Ovary (tissue), 9 donors: ENCODE data around the gene CCNT2. TPM values are rescaled to one million over a fixed set of nuclear protein-coding genes. Genes with fewer than 3 reads are reported as not detected.
"Not testable (repeated sequence)": the region's sequence is repeated elsewhere in the genome, so short reads cannot be mapped to it uniquely, and the experiment has no call there.

Source experiments
- DNase-seq, 5 donors: peaks; one replicate each; pipeline ENCODE4 v3.0.0-alpha.2; 2019 to 2020
- H3K27ac ChIP-seq, 2 donors: fragments of 200-600 bp; one replicate each; pipeline versions ENCODE4 v1.5.1 to v1.8.0; 2019 to 2022
- H3K27me3 ChIP-seq: fragments of 200-600 bp; one replicate; pipeline ENCODE4 v1.8.0; 2022
- H3K36me3 ChIP-seq: fragments of 200-600 bp; sonication (generic); one replicate; pipeline ENCODE4 v1.5.1; 2019
- H3K4me1 ChIP-seq: one replicate; pipeline ENCODE4 v1.8.1; 2013; ENCODE audit warnings: mild to moderate bottlenecking, moderate library complexity; ENCODE audit not compliant: insufficient read depth
- H3K4me3 ChIP-seq: fragments of 200-600 bp; sonication (generic); one replicate; pipeline ENCODE4 v1.5.1; 2017
- H3K9me3 ChIP-seq, 2 donors: fragments of 200-600 bp in 1 of 2; sonication (generic) in 1 of 2; one replicate each; pipeline versions ENCODE4 v1.5.1 to v1.8.1; 2013 to 2019; ENCODE audit warnings: mild to moderate bottlenecking in 1 of 2, moderate library complexity in 1 of 2
- CTCF ChIP-seq, 3 donors: fragments of 450-650 bp in 2 of 3; fragments of 200-600 bp in 1 of 3; IDR thresholded peaks; one replicate each; pipeline versions ENCODE4 v1.5.1 to v1.8.0; 2016 to 2022; ENCODE audit warnings: antibody characterized with exemption in 3 of 3, mild to moderate bottlenecking in 1 of 3
- EP300 ChIP-seq: sonication (generic); formaldehyde crosslinking; IDR thresholded peaks from one replicate; pipeline ENCODE4 v1.6.1; 2017; ENCODE audit warnings: antibody characterized with exemption
- POLR2A ChIP-seq: fragments of 450-650 bp; IDR thresholded peaks from one replicate; pipeline ENCODE4 v1.6.1; 2017; ENCODE audit warnings: antibody characterized with exemption, mild to moderate bottlenecking, moderate library complexity
- WGBS, 3 donors: extraction: QIAGEN DNeasy Blood & Tissue Kit in 1 of 3; methylation state at CpG; one replicate each; pipeline versions ENCODE4 v1.1.5 to v1.1.7; 2013 to 2017; 5-methylcytosine and 5-hydroxymethylcytosine counted together
- intact Hi-C, 4 donors: fragments of 100-400 bp; cut with DNase I; formaldehyde crosslinking; loops; one replicate each; pipeline versions ENCODE4 v1.11.0 to v1.15.1; 2022 to 2023
- polyA plus RNA-seq, 2 donors: library from polyadenylated mRNA; stranded (reverse); fragments of 200-250 nt in 1 of 2; fragments of 350-450 nt in 1 of 2; fragmentation: Illumina TruSeq in 1 of 2; extraction: RNeasy Lipid Tissue Mini Kit (QIAGEN cat#74804) in 1 of 2; gene quantifications; one replicate each; pipeline ENCODE4 v1.2.3, GENCODE V29; 2013 to 2014
- total RNA-seq, 7 donors: library from RNA; depleted of rRNA in 2 of 7; stranded (reverse); fragments of >200 nt in 2 of 7; fragmentation: NEBNext Ultra II Directional in 3 of 7; extraction: Animal tissue kit (Norgen Biotek cat#: 25700) in 3 of 7; gene quantifications; one replicate each; pipeline versions ENCODE4 v1.1.0 to v1.2.4, GENCODE V29; 2016 to 2023
- donor health status: DM: no; HTN: no; CAD: no; lungs with moderate emphysema.
- donor health status: DM: no; HTN: no; CAD: no.
- donor health status: Bipolar disorder and iron deficiency.
- donor health status: DM: yes; HTN: yes; CAD: no.
- donor health status: DM: no; HTN: no; CAD: no.
- donor health status: DM: yes; HTN: yes; CAD: no.

Gene CCNT2
- total and polyA plus RNA-seq, 9 donors = 14.0 to 46.5 (median 31.5) TPM

- H3K9me3 ChIP-seq = no peaks in the 10 kb centered on the region
- no peak overlapping the region for H3K27ac ChIP-seq
- no peaks in the 10 kb centered on the region for H3K4me1 ChIP-seq
- no peaks in the 10 kb centered on the region for H3K27me3 ChIP-seq
- DNase-seq = no peak
- no peak overlapping the region for H3K4me3 ChIP-seq
- 92 to 98% (median 96%) methylated on average over 5 of the region's 5 CpGs for WGBS, 3 donors
- TF ChIP-seq POLR2A = no peak
- TF ChIP-seq EP300 = no peak
- no peak for TF ChIP-seq CTCF (IDR thresholded peaks at IDR 0.05)
- H3K36me3 ChIP-seq = no peaks in the 10 kb centered on the region
- intact Hi-C loops = no loop called here
Measured at GRCh38 chr2:134954065-134954464, 35.4 kb downstream of the CCNT2 start.

GRCh38 chr2:134955744-134956143, 37.1 kb downstream of the CCNT2 start:
- intact Hi-C loops = no loop called here
- no peak for TF ChIP-seq EP300
- TF ChIP-seq POLR2A = no peak
- no peak for TF ChIP-seq CTCF (IDR thresholded peaks at IDR 0.05)
- no peak overlapping the region for H3K4me3 ChIP-seq
- no peak overlapping the region for H3K27ac ChIP-seq
- H3K9me3 ChIP-seq = no peaks in the 10 kb centered on the region
- no peak for DNase-seq
- no peaks in the 10 kb centered on the region for H3K27me3 ChIP-seq
- H3K36me3 ChIP-seq = no peaks in the 10 kb centered on the region
- H3K4me1 ChIP-seq = no peaks in the 10 kb centered on the region
- 37 to 47% (median 43%) methylated on average over 1 of the region's 1 CpG for WGBS, 3 donors

- H3K4me3 ChIP-seq = no peak overlapping the region
- 81 to 90% (median 86%) methylated on average over 5 of the region's 5 CpGs for WGBS, 3 donors
- intact Hi-C loops = no loop called here
- no peak for TF ChIP-seq CTCF (IDR thresholded peaks at IDR 0.05)
- TF ChIP-seq POLR2A = no peak
- TF ChIP-seq EP300 = no peak
- DNase-seq = no peak
- H3K4me1 ChIP-seq = no peaks in the 10 kb centered on the region
- H3K36me3 ChIP-seq = no peaks in the 10 kb centered on the region
- no peak overlapping the region for H3K27ac ChIP-seq
- H3K27me3 ChIP-seq = no peaks in the 10 kb centered on the region
- H3K9me3 ChIP-seq = no peaks in the 10 kb centered on the region
Measured at GRCh38 chr2:134957477-134957876, 38.9 kb downstream of the CCNT2 start.

GRCh38 chr2:134967166-134967565, 48.5 kb downstream of the CCNT2 start:
- H3K27ac ChIP-seq, H3K36me3 ChIP-seq, DNase-seq, H3K4me3 ChIP-seq, H3K9me3 ChIP-seq, intact Hi-C loops, H3K27me3 ChIP-seq, H3K4me1 ChIP-seq: not testable (repeated sequence)
- 83 to 86% (median 85%) methylated on average over 10 of the region's 10 CpGs for WGBS, 3 donors

- H3K36me3 ChIP-seq = no peaks in the 10 kb centered on the region
- no peaks in the 10 kb centered on the region for H3K27me3 ChIP-seq
- H3K4me1 ChIP-seq = no peaks in the 10 kb centered on the region
- no peak overlapping the region for H3K4me3 ChIP-seq
- intact Hi-C loops = no loop called here
- no peak for DNase-seq
- H3K27ac ChIP-seq = no peak overlapping the region
- no peak for TF ChIP-seq CTCF (IDR thresholded peaks at IDR 0.05)
- no peak for TF ChIP-seq EP300
- no peak for TF ChIP-seq POLR2A
- 87 to 94% (median 90%) methylated on average over 2 of the region's 2 CpGs for WGBS, 3 donors
- H3K9me3 ChIP-seq = no peaks in the 10 kb centered on the region
Measured at GRCh38 chr2:134973241-134974138, 54.9 kb downstream of the CCNT2 start.
